ENCODE results near the gene AGAP1.

GRCh38 chr2:236137066-236137465 is 643.2 kb downstream of the AGAP1 start:
- TF ChIP-seq POLR2AphosphoS5 (IDR thresholded peaks at IDR 0.05) (no peak), CTCF (IDR thresholded peaks at IDR 0.05) (no peak), EP300 (IDR thresholded peaks at IDR 0.05) (no peak)
